HG03039 (cell line): ENCODE results near the gene MINDY4.
"Not testable (repeated sequence)": the region's sequence is repeated elsewhere in the genome, so short reads cannot be mapped to it uniquely, and the experiment has no call there.

Experiments used
- ATAC-seq: cut with Tn5 transposase; IDR thresholded peaks from one replicate; pipeline ENCODE4 v1.9.1; 2021; ENCODE audit warnings: mild to moderate bottlenecking, moderate library complexity; ENCODE audit not compliant: unreplicated experiment

The MINDY4 gene

GRCh38 chr7:30831936-30832335, 60.7 kb downstream of the MINDY4 start:
- no peak for ATAC-seq

- not testable (repeated sequence) for ATAC-seq
Measured at GRCh38 chr7:30834017-30834674, 62.9 kb downstream of the MINDY4 start.

GRCh38 chr7:30835396-30835915, 64.2 kb downstream of the MINDY4 start:
- ATAC-seq: no peak

- ATAC-seq: no peak
Measured at GRCh38 chr7:30836991-30837390, 65.8 kb downstream of the MINDY4 start.

- ATAC-seq: no peak
Measured at GRCh38 chr7:30837581-30837980, 66.4 kb downstream of the MINDY4 start.

- no peak for ATAC-seq
Measured at GRCh38 chr7:30838008-30838407, 66.8 kb downstream of the MINDY4 start.

GRCh38 chr7:30840141-30841024, 69.2 kb downstream of the MINDY4 start:
- ATAC-seq: no peak

- ATAC-seq: no peak
Measured at GRCh38 chr7:30841025-30841735, 70.0 kb downstream of the MINDY4 start.

GRCh38 chr7:30841801-30842541, 70.8 kb downstream of the MINDY4 start:
- ATAC-seq: no peak

- ATAC-seq: no peak
Measured at GRCh38 chr7:30842542-30843451, 71.6 kb downstream of the MINDY4 start.

GRCh38 chr7:30843741-30844482, 72.7 kb downstream of the MINDY4 start:
- no peak for ATAC-seq

- ATAC-seq: no peak
Measured at GRCh38 chr7:30844483-30844874, 73.3 kb downstream of the MINDY4 start.

- ATAC-seq: no peak
Measured at GRCh38 chr7:30844916-30845315, 73.7 kb downstream of the MINDY4 start.

- ATAC-seq: no peak
Measured at GRCh38 chr7:30845426-30846135, 74.4 kb downstream of the MINDY4 start.

- no peak for ATAC-seq
Measured at GRCh38 chr7:30846378-30846777, 75.2 kb downstream of the MINDY4 start.

GRCh38 chr7:30848121-30848855, 77.1 kb downstream of the MINDY4 start:
- ATAC-seq: no peak

GRCh38 chr7:30849565-30849964, 78.3 kb downstream of the MINDY4 start:
- no peak for ATAC-seq

GRCh38 chr7:30850426-30850825, 79.2 kb downstream of the MINDY4 start:
- no peak for ATAC-seq
